Measurements from ENCODE around the gene MICOS13.

DNA sequence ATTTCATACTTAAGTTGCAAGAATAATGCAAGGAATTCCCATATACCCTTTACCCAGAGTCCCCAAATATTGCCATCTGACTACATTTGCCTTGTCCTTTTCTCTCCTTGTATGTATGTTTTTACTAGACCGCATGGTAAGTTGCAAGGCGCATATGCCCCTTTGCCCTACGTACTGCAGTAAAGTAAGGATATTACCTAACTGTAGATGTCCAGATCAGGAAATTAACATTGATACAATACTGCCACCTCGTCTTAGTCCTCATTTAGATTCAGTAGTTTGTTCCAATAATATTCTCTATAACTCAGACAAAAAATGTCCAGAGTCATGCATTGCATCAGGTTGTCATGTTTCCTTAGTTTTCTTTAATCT, 48.1 kb downstream of the MICOS13 start:
- TF ChIP-seq, protein P1, sequence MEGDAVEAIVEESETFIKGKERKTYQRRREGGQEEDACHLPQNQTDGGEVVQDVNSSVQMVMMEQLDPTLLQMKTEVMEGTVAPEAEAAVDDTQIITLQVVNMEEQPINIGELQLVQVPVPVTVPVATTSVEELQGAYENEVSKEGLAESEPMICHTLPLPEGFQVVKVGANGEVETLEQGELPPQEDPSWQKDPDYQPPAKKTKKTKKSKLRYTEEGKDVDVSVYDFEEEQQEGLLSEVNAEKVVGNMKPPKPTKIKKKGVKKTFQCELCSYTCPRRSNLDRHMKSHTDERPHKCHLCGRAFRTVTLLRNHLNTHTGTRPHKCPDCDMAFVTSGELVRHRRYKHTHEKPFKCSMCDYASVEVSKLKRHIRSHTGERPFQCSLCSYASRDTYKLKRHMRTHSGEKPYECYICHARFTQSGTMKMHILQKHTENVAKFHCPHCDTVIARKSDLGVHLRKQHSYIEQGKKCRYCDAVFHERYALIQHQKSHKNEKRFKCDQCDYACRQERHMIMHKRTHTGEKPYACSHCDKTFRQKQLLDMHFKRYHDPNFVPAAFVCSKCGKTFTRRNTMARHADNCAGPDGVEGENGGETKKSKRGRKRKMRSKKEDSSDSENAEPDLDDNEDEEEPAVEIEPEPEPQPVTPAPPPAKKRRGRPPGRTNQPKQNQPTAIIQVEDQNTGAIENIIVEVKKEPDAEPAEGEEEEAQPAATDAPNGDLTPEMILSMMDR (IDR thresholded peaks at IDR 0.05): no peak
- no peak for TF ChIP-seq POLR2AphosphoS5 (IDR thresholded peaks at IDR 0.05)

All from suprapubic skin (tissue), 3 donors.